Progenitor cell of endocrine pancreas (in vitro differentiated cells): Measurements from ENCODE around the gene HIGD2B. TPM values are rescaled to one million over a fixed set of nuclear protein-coding genes. Genes with fewer than 3 reads are reported as not detected.
"Not testable (repeated sequence)": the region's sequence is repeated elsewhere in the genome, so short reads cannot be mapped to it uniquely, and the experiment has no call there.

Experiments used
- DNase-seq: peaks from one replicate; pipeline ENCODE4 v3.0.0; 2021; ENCODE audit warnings: low spot score; ENCODE audit not compliant: unreplicated experiment
- H3K27ac Mint-ChIP-seq: 2 replicates; pipeline ENCODE4 v1.8.0; 2021; ENCODE audit warnings: mild to moderate bottlenecking, moderate library complexity, mixed read lengths
- H3K27me3 Mint-ChIP-seq: 2 replicates; pipeline ENCODE4 v1.8.0; 2021; ENCODE audit warnings: mixed read lengths
- H3K36me3 Mint-ChIP-seq: 2 replicates; pipeline ENCODE4 v1.8.0; 2022; ENCODE audit warnings: mixed read lengths; ENCODE audit not compliant: insufficient read depth
- H3K4me1 Mint-ChIP-seq: 2 replicates; pipeline ENCODE4 v1.8.0; 2021; ENCODE audit warnings: low read depth, mixed read lengths
- H3K4me3 Mint-ChIP-seq: 2 replicates; pipeline ENCODE4 v1.8.0; 2021; ENCODE audit warnings: low read depth, mild to moderate bottlenecking, moderate library complexity, mixed read lengths
- H3K9me3 Mint-ChIP-seq: 2 replicates; pipeline ENCODE4 v1.8.0; 2021; ENCODE audit warnings: low read depth, mixed read lengths
- total RNA-seq: library from RNA; stranded (reverse); gene quantifications from 2 replicates; pipeline ENCODE4 v1.2.1, GENCODE V29; 2021
- TF ChIP-seq, protein P1 (sequence below): fragments of 200-600 bp; sonication (generic); IDR thresholded peaks from one replicate; pipeline ENCODE4 v1.5.0; 2021; ENCODE audit warnings: antibody characterized with exemption, mild to moderate bottlenecking; ENCODE audit not compliant: unreplicated experiment

HIGD2B gene
- total RNA-seq, 1 donor from 2014 or later: not detected

DNA sequence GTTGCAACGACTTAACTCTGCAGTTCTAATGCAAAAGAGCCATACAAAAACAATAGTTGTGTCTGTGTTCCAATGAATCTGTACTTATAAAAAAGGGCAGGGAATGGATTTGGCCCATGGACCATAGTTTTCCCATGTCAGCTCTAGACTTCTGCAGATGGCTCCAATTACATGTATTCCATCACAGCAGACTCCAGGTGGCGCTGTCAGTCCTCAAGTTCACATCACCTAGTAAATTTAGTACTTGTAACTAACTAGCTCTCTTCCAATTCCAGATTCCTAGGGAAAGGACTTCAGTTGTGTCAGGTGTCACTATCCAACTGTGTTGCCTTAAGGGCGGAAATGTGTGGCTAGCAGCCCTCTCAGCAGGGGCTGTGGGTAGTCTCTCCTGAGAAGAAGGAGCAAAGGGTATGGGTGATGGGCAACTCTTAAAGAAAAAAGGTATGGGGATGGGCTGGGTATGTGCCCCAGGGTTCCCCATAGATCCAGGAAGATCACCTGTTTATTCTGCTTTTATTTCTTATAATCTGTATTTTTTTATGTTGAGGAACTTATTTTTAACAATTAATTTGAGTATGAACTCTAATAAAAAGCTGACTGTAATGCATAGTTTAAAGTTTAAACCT, 36.2 kb upstream of the HIGD2B start:
- Mint-ChIP-seq H3K9me3 (no peaks in the 10 kb centered on the region), H3K4me3 (no peak overlapping the region), H3K27ac (no peak overlapping the region), H3K36me3 (peaks cover 4% of the 10 kb centered on the region), H3K4me1 (no peaks in the 10 kb centered on the region), H3K27me3 (no peaks in the 10 kb centered on the region)
- TF ChIP-seq, protein P1, sequence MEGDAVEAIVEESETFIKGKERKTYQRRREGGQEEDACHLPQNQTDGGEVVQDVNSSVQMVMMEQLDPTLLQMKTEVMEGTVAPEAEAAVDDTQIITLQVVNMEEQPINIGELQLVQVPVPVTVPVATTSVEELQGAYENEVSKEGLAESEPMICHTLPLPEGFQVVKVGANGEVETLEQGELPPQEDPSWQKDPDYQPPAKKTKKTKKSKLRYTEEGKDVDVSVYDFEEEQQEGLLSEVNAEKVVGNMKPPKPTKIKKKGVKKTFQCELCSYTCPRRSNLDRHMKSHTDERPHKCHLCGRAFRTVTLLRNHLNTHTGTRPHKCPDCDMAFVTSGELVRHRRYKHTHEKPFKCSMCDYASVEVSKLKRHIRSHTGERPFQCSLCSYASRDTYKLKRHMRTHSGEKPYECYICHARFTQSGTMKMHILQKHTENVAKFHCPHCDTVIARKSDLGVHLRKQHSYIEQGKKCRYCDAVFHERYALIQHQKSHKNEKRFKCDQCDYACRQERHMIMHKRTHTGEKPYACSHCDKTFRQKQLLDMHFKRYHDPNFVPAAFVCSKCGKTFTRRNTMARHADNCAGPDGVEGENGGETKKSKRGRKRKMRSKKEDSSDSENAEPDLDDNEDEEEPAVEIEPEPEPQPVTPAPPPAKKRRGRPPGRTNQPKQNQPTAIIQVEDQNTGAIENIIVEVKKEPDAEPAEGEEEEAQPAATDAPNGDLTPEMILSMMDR: peak; percentile 77
- DNase-seq: peak; percentile 29

DNA sequence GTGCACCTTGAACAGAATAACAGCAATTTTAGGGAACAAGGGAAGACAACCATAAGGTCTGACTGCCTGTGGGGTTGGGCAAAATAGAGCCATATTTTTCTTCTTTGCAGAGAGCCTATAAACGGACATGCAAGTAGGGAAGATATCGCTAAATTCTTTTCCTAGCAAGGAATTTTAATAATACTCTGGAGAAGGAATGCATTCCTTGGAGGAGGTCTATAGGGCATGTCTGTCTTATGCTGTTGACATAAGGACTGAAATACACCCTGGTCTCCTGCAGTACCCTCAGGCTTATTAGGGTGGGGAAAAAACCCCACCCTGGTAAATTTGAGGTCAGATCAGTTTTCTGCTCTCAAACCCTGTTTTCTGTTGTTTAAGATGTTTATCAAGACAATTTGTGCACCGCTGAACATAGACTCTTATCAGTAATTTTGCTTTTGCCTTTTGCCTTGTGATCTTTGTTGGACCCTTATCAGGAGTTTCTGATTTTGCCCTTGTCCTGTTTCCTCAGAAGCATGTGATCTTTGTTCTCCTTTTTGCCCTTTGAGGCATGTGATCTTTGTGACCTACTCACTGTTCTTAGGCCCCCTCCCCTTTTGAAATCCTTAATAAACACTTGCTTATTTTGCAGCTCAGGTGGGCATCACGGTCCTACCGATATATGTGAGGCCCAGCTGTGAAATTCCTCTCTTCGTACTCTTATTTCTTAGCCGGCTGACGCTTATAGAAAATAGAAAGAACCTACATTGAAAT, 22.7 kb upstream of the HIGD2B start:
- H3K4me3 Mint-ChIP-seq, H3K36me3 Mint-ChIP-seq, H3K4me1 Mint-ChIP-seq, H3K9me3 Mint-ChIP-seq, H3K27me3 Mint-ChIP-seq, DNase-seq: not testable (repeated sequence)
- H3K27ac Mint-ChIP-seq: peak overlapping the region; percentile 13

DNA sequence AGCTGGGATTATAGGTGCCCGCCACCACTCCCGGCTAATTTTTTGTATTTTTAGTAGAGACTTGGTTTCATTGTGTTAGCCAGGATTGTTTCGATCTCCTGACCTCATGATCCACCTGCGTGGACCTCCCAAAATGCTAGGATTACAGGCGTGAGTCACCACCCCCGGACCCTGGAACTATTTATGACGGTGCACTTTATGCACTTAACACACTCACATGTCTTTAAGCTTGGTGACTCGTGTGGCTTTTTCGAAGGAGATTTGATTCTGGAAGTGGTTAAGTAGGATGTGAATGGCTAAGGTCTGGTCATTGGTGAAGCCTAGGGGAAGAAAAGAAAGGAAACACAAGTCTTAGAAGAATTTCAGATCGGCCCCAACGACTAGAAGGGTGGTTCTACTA, 20.3 kb upstream of the HIGD2B start:
- Mint-ChIP-seq H3K4me3 (no peak overlapping the region), H3K27me3 (no peaks in the 10 kb centered on the region), H3K9me3 (no peaks in the 10 kb centered on the region), H3K4me1 (peaks cover 9% of the 10 kb centered on the region), H3K27ac (no peak overlapping the region), H3K36me3 (peaks cover 6% of the 10 kb centered on the region)
- DNase-seq: no peak
- TF ChIP-seq, protein P1: no peak

DNA sequence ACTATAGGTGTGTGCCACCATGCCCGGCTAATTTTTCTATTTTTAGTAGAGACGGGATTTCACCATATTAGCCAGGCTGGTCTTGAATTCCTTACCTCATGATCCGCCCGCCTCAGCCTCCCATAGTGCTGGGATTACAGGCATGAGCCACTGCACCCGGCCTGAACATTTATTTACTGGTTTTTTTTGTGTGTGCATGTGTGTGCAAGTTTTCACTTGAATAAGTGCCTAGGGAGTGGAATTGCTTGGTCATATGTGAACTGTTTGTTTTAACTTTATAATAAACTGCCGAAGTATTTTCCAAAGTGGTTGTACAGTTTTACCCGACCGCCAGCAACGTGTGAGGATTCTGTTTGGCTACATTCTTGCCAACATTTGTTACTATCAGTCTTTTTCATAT, 14.1 kb upstream of the HIGD2B start:
- TF ChIP-seq, protein P1: no peak
- DNase-seq: no peak
- peaks cover 7% of the 10 kb centered on the region for H3K4me1 Mint-ChIP-seq
- H3K4me3 Mint-ChIP-seq: no peak overlapping the region
- H3K27me3 Mint-ChIP-seq: no peaks in the 10 kb centered on the region
- no peak overlapping the region for H3K27ac Mint-ChIP-seq
- H3K36me3 Mint-ChIP-seq: peaks cover 2% of the 10 kb centered on the region
- no peaks in the 10 kb centered on the region for H3K9me3 Mint-ChIP-seq

DNA sequence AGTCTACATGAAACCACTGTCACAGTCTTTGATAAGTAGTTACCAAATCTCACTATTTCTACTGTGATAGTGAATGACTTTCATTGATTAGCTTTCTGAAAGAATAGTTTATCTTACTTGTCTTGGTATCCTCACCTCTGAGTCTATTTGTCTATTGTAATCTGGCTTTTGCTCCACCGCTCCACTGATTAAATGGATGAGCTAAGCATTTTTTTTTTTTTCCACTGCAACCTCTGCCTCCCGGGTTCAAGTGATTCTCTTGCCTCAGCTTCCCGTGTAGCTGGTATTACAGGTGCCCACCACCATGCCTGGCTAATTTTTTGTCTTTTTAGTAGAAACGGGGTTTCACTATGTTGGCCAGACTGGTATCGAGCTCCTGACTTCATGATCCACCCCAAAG, 13.0 kb upstream of the HIGD2B start:
- no peaks in the 10 kb centered on the region for H3K27me3 Mint-ChIP-seq
- no peak for DNase-seq
- TF ChIP-seq, protein P1: no peak
- no peaks in the 10 kb centered on the region for H3K9me3 Mint-ChIP-seq
- no peak overlapping the region for H3K27ac Mint-ChIP-seq
- peaks cover 2% of the 10 kb centered on the region for H3K36me3 Mint-ChIP-seq
- no peak overlapping the region for H3K4me3 Mint-ChIP-seq
- peaks cover 7% of the 10 kb centered on the region for H3K4me1 Mint-ChIP-seq

DNA sequence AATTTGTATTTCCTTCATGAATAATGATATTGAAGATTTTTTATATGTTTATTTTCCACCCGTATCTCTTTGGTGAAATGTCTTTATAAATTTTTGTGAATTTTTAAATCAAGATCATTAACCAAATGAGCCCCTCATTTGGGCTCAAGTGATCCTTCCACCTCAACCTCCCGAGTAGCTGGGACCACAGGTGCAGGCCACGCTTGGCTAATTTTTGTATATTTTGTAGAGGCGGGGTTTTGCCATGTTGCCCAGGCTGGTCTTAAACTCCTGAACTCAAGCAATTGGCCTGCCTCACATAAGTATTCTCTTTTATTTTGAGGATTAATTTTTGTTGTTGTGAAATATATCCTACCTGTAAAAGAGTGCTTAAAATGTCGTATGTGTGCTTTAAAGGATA, 5.0 kb upstream of the HIGD2B start:
- peaks cover 2% of the 10 kb centered on the region for H3K4me1 Mint-ChIP-seq
- H3K27ac Mint-ChIP-seq: no peak overlapping the region
- no peak for DNase-seq
- TF ChIP-seq, protein P1: no peak
- H3K27me3 Mint-ChIP-seq: no peaks in the 10 kb centered on the region
- H3K4me3 Mint-ChIP-seq: no peak overlapping the region
- no peaks in the 10 kb centered on the region for H3K9me3 Mint-ChIP-seq
- H3K36me3 Mint-ChIP-seq: peaks cover 2% of the 10 kb centered on the region
